ENCODE results near the gene RPP30. TPM values are rescaled to one million over a fixed set of nuclear protein-coding genes. Genes with fewer than 3 reads are reported as not detected.

The RPP30 gene
- total and polyA plus RNA-seq, 2 of the 13 experiments (the other 11 are each of a cell fraction or from before 2014, with no cell fraction given): 27.1 to 65.0 TPM

DNA sequence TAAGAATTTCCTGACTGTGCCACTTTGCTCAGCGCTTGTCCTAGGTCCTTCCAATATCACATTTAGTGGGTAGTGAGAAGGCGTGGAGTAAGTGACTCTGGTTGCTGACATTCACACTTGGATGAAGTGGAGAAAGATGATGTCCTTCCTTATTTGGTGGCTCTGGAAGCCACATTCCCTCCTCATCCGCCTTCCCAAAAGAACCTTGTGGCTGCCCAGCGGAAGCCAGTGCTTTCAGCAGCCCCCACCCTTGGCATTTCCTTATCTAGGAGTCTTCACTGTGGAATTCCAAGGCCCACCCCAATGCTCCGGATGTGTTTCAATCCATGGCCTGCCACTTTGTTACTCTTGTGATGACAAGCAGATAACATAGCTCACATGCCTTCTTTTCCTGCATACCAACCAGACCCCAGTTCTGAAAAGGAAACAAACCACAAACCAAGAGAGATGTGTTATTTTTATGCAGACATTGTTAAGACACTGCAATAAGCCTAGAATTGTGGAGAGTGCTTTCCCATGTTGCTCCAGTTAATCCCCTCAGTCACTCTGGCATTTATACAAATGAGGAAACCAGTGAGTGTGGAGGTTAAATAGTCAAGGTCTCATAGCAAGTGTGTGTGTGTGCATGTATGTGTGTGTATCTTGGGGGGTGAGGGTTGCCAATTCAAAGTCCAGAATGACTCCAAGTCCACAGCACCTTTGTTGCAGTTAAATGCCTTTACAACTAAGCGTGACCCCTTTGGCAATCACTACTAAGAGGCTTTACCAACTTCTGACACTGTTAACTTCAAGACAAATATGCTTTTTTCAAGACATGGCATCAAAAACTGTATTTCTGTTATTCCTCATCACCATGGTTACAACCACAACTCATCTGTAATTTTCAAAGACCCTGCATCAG is 59.4 kb downstream of the RPP30 start (continued):
- TF ChIP-seq, protein P1, sequence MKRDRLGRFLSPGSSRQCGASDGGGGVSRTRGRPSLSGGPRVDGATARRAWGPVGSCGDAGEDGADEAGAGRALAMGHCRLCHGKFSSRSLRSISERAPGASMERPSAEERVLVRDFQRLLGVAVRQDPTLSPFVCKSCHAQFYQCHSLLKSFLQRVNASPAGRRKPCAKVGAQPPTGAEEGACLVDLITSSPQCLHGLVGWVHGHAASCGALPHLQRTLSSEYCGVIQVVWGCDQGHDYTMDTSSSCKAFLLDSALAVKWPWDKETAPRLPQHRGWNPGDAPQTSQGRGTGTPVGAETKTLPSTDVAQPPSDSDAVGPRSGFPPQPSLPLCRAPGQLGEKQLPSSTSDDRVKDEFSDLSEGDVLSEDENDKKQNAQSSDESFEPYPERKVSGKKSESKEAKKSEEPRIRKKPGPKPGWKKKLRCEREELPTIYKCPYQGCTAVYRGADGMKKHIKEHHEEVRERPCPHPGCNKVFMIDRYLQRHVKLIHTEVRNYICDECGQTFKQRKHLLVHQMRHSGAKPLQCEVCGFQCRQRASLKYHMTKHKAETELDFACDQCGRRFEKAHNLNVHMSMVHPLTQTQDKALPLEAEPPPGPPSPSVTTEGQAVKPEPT (CRISPR knock-in tag; IDR thresholded peaks at IDR 0.05; ENCODE audit: low read depth): no peak
- TF ChIP-seq NFIC (IDR thresholded peaks at IDR 0.05; ENCODE audit: low read length) (peak; percentile 76), SNRNP70 (IDR thresholded peaks at IDR 0.05; ENCODE audit: low read depth, low read length) (no peak), DPF2 (CRISPR knock-in tag; IDR thresholded peaks at IDR 0.05; ENCODE audit: borderline replicate concordance, low read depth) (peak; percentile 88), NFYB (CRISPR knock-in tag; IDR thresholded peaks at IDR 0.05) (no peak), KLF11 (CRISPR knock-in tag; IDR thresholded peaks at IDR 0.05) (no peak), TARDBP (CRISPR knock-in tag; IDR thresholded peaks at IDR 0.05) (peak; percentile 82; the same call in 1 of the 2 replicates), ERF (CRISPR knock-in tag; IDR thresholded peaks at IDR 0.05) (peak; percentile 55; the same call in 1 of the 2 replicates), ZNF160 (CRISPR knock-in tag; IDR thresholded peaks at IDR 0.05) (no peak), KLF12 (CRISPR knock-in tag; IDR thresholded peaks at IDR 0.05; ENCODE audit: borderline replicate concordance) (no peak), ZNF260 (CRISPR knock-in tag; IDR thresholded peaks at IDR 0.05; ENCODE audit: borderline replicate concordance, low read depth) (no peak), ATRX (CRISPR knock-in tag; IDR thresholded peaks at IDR 0.05; ENCODE audit: borderline replicate concordance) (no peak), JUND (CRISPR knock-in tag; IDR thresholded peaks at IDR 0.05) (peak; percentile 67; the same call in 1 of the 2 replicates), RFXAP (CRISPR knock-in tag; IDR thresholded peaks at IDR 0.05; ENCODE audit: borderline replicate concordance) (no peak), JARID2 (CRISPR knock-in tag; IDR thresholded peaks at IDR 0.05; ENCODE audit: insufficient replicate concordance) (no peak), TAF1 (CRISPR knock-in tag; IDR thresholded peaks at IDR 0.05) (no peak), PAX8 (CRISPR knock-in tag; IDR thresholded peaks at IDR 0.05; ENCODE audit: borderline replicate concordance) (no peak), ZNF431 (CRISPR knock-in tag; IDR thresholded peaks at IDR 0.05; ENCODE audit: borderline replicate concordance, low read depth) (no peak), ZNF530 (CRISPR knock-in tag; IDR thresholded peaks at IDR 0.05; ENCODE audit: low read depth) (no peak), NFE2 (CRISPR knock-in tag; IDR thresholded peaks at IDR 0.05) (no peak), ZNF816 (CRISPR knock-in tag; IDR thresholded peaks at IDR 0.05; ENCODE audit: borderline replicate concordance) (no peak), ZNF451 (CRISPR knock-in tag; IDR thresholded peaks at IDR 0.05) (no peak), KDM5B (CRISPR knock-in tag; IDR thresholded peaks at IDR 0.05; ENCODE audit: borderline replicate concordance) (no peak), KLF6 (CRISPR knock-in tag; IDR thresholded peaks at IDR 0.05) (no peak)
- TF ChIP-seq, protein P2, sequence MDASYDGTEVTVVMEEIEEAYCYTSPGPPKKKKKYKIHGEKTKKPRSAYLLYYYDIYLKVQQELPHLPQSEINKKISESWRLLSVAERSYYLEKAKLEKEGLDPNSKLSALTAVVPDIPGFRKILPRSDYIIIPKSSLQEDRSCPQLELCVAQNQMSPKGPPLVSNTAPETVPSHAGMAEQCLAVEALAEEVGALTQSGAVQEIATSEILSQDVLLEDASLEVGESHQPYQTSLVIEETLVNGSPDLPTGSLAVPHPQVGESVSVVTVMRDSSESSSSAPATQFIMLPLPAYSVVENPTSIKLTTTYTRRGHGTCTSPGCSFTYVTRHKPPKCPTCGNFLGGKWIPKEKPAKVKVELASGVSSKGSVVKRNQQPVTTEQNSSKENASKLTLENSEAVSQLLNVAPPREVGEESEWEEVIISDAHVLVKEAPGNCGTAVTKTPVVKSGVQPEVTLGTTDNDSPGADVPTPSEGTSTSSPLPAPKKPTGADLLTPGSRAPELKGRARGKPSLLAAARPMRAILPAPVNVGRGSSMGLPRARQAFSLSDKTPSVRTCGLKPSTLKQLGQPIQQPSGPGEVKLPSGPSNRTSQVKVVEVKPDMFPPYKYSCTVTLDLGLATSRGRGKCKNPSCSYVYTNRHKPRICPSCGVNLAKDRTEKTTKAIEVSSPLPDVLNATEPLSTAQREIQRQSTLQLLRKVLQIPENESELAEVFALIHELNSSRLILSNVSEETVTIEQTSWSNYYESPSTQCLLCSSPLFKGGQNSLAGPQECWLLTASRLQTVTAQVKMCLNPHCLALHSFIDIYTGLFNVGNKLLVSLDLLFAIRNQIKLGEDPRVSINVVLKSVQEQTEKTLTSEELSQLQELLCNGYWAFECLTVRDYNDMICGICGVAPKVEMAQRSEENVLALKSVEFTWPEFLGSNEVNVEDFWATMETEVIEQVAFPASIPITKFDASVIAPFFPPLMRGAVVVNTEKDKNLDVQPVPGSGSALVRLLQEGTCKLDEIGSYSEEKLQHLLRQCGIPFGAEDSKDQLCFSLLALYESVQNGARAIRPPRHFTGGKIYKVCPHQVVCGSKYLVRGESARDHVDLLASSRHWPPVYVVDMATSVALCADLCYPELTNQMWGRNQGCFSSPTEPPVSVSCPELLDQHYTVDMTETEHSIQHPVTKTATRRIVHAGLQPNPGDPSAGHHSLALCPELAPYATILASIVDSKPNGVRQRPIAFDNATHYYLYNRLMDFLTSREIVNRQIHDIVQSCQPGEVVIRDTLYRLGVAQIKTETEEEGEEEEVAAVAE (CRISPR knock-in tag; IDR thresholded peaks at IDR 0.05; ENCODE audit: borderline replicate concordance): no peak

All from HepG2 (cell line).